Uterus (tissue), 2 donors: ENCODE results near the gene PSMD10.

Experiments
- CTCF ChIP-seq, 4 experiments: fragments of 200-600 bp in 2 of 4; fragments of 450-650 bp in 2 of 4; sonication (generic) in 2 of 4; IDR thresholded peaks; one replicate each; pipeline ENCODE4 v1.5.1; 2016 to 2019; ENCODE audit warnings: antibody characterized with exemption in 4 of 4, mild to moderate bottlenecking in 2 of 4, moderate library complexity in 1 of 4
- POLR2A ChIP-seq, 2 donors: fragments of 450-650 bp; IDR thresholded peaks; one replicate each; pipeline ENCODE4 v1.6.1; 2016; ENCODE audit warnings: antibody characterized with exemption in 2 of 2, mild to moderate bottlenecking in 1 of 2, moderate library complexity in 1 of 2

DNA sequence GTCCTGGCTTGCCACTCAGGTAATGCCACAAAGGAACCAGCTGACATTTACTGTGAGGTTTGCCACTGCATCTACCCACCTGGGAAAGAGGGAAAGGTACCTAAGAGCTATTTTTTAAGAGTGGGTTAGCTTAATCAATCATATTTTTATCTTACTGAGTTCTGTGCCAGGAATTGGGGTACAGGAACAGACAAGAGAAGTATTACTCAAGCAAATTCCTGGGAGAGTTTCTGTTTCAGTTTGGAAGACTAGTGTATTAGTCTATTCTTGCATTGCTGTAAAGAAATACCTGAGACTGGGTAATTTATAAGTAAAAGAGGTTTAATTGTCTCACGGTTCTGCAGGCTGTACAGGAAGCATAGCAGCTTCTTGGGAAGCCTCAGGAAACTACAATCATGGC is 23.2 kb downstream of the PSMD10 start:
- TF ChIP-seq POLR2A (IDR thresholded peaks at IDR 0.05): no peak
- TF ChIP-seq CTCF (IDR thresholded peaks at IDR 0.05): no peak
